Prostate gland (tissue), 2 donors: ENCODE results near the gene BPIFB6.

Experiments
- POLR2A ChIP-seq: fragments of 450-650 bp; IDR thresholded peaks from one replicate; pipeline ENCODE4 v1.6.1; 2016; ENCODE audit warnings: antibody characterized with exemption, mild to moderate bottlenecking
- TF ChIP-seq, protein P1 (sequence below), 4 experiments: fragments of 200-600 bp in 2 of 4; fragments of 450-650 bp in 2 of 4; sonication (generic) in 2 of 4; IDR thresholded peaks; 1 replicate in 3 of 4; 2 replicates in 1 of 4; pipeline ENCODE4 v1.5.1; 2016 to 2019; ENCODE audit warnings: antibody characterized with exemption in 4 of 4, mild to moderate bottlenecking in 2 of 4, moderate library complexity in 2 of 4

- TF ChIP-seq, protein P1, sequence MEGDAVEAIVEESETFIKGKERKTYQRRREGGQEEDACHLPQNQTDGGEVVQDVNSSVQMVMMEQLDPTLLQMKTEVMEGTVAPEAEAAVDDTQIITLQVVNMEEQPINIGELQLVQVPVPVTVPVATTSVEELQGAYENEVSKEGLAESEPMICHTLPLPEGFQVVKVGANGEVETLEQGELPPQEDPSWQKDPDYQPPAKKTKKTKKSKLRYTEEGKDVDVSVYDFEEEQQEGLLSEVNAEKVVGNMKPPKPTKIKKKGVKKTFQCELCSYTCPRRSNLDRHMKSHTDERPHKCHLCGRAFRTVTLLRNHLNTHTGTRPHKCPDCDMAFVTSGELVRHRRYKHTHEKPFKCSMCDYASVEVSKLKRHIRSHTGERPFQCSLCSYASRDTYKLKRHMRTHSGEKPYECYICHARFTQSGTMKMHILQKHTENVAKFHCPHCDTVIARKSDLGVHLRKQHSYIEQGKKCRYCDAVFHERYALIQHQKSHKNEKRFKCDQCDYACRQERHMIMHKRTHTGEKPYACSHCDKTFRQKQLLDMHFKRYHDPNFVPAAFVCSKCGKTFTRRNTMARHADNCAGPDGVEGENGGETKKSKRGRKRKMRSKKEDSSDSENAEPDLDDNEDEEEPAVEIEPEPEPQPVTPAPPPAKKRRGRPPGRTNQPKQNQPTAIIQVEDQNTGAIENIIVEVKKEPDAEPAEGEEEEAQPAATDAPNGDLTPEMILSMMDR (IDR thresholded peaks at IDR 0.05) = no peak
- no peak for TF ChIP-seq POLR2A
These were observed 47.8 kb downstream of the BPIFB6 start, which contains the start of gene BPIFB4 for GRCh38 chr20:33079259-33079658.
